Glomerular endothelial cell (primary cell): ENCODE measurements around the gene SCN4A. TPM values are rescaled to one million over a fixed set of nuclear protein-coding genes. Genes with fewer than 3 reads are reported as not detected.
A peak's percentile ranks its signal among the peaks of the same experiment; 100 is the strongest.
"Not testable (repeated sequence)": the region's sequence is repeated elsewhere in the genome, so short reads cannot be mapped to it uniquely, and the experiment has no call there.

Experiments
- DNase-seq: peaks from one replicate; pipeline ENCODE4 v3.0.0-alpha.2; 2011; ENCODE audit warnings: low read depth, low spot score; ENCODE audit errors: extremely low read depth
- total RNA-seq: library from RNA; depleted of rRNA; stranded (reverse); fragments of >200 nt; gene quantifications from 2 replicates; pipeline ENCODE4 v1.2.3, GENCODE V29; 2015

Gene SCN4A
- total RNA-seq, 1 donor from 2014 or later = not detected

GRCh38 chr17:63986821-63987220 lies 14.1 kb upstream of the SCN4A start:
- no peak for DNase-seq

DNA sequence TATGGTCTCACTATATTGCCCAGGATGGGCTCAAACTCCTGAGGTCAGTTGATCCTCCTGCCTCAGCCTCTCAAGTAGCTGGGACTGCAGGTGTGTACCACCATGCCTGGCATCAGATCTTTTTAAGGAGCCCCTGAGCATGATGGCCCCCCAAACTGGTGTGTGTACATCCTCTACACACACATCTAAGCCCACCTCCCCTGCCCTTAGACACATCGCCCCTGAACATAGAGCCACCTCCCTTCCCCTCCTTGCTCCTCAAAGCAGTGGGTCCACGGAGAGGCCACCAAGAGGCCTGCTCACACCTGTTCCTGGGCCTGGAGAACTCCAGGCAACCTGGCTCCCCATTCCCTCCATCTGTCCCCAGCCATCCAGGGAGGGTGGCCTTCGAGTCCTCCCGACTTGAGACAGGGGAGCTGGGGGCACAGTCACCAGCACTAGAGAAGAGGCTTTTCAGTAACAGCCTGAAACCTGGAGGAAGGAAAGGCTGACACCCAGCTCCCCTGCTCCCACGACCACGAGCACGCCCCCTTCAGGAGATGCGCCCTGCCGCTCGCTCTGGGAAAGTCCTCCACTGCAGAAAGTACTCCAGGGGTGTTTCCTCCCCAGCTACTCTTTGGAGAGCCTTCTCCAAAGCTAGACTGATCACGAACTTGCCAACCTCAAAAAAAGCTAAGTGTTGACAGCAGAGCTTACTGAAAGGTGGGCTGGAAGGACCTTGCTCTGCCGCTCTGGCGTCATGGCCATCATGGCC lies 12.8 kb upstream of the SCN4A start:
- DNase-seq = no peak

GRCh38 chr17:63984651-63985386 lies 12.1 kb upstream of the SCN4A start:
- peak; percentile 72 for DNase-seq

GRCh38 chr17:63984236-63984635 lies 11.5 kb upstream of the SCN4A start:
- no peak for DNase-seq

DNA sequence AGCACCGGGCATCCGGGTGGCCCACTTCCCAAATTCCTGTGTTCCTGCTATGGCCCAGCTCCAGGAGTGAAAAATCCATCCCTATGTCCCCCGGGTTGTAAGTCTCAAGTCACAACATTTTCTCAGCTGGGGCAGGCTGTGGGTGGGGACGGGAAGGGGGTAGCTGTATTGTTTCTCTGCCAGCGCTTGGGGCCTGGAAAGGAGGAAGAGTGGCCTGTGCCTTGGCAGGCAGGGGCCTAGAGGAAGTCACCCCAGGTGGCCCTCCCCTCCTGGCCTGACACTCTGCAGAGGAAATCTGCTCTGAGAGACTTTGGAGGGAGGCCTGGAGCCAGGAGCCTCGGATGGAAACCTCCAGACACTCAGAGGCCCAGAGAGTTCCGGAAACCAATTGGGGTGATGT lies 10.6 kb upstream of the SCN4A start:
- no peak for DNase-seq

DNA sequence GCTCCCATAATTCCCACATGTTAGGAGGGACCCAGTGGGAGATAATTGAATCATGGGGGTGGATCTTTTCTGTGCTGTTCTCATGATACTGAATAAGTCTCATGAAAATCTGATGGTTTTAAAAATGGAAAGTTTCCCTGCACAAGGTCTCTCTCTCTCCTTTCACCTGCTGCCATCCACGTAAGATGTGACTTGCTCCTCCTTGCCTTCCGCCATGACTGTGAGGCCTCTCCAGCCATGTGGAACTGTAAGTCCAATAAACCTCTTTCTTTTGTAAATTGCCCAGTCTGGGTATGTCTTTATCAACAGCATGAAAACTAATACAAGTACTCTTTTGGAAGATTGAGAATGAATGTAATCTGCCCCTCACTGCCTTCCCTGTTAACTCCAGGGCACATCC lies 9.9 kb upstream of the SCN4A start:
- DNase-seq = not testable (repeated sequence)

- DNase-seq = no peak
Observed at GRCh38 chr17:63978272-63979200, 5.8 kb upstream of the SCN4A start.

GRCh38 chr17:63976702-63977101 lies 4.0 kb upstream of the SCN4A start:
- no peak for DNase-seq

DNA sequence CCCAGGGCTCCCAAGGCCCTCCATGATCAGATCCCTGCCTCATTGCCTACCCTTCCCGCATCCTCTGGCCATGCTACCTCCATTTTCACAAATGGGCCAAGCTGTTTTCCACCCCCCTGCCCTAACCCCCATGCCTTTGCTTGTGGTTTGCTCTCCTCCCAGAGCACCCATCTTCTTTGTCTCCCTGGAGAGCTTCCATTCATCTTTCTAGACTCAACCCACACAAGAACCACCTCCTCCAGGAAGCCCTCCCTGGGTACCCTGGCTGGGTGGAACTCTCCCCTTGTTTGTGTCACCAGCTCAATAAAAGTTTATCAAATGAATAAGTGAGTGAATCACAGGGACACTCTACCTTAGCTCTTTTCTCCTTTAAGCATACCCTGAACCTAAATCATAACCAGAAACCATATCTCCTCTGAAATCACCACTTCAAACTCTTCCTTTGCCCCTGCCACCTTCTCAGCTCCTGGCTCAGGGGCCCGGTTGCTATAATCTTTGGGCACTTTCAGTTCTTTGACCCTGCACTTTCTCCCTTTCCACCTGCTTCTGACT lies 2.9 kb upstream of the SCN4A start:
- no peak for DNase-seq

DNA sequence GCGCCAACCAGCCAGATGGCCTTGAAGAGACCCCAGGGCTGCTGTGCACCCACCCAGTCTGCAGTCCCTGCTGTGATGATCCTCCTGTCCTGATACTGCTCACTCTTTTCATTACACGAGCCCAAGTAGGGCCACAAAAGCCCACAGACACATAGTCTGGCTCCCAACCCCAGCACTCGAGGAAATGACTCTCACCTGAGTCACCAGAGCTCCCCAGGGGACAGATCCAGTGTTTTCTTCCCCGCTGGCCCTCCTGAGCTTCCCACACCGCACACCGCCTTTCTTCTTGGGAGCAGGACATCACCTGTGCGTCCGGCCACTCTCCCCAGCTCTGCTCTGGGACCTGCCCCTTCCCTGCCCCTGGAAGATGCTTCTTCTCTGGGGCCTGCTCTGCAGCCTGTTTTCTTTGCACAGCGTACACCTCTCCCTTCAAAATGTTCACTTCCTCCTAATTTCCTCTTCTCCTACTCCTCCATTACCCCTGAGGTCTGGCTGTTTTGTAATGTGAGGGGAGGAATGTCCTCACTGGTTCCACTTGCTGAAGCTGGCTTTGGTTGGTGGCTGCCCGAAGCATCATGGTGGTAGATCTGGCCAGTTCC lies 2.0 kb upstream of the SCN4A start:
- no peak for DNase-seq

DNA sequence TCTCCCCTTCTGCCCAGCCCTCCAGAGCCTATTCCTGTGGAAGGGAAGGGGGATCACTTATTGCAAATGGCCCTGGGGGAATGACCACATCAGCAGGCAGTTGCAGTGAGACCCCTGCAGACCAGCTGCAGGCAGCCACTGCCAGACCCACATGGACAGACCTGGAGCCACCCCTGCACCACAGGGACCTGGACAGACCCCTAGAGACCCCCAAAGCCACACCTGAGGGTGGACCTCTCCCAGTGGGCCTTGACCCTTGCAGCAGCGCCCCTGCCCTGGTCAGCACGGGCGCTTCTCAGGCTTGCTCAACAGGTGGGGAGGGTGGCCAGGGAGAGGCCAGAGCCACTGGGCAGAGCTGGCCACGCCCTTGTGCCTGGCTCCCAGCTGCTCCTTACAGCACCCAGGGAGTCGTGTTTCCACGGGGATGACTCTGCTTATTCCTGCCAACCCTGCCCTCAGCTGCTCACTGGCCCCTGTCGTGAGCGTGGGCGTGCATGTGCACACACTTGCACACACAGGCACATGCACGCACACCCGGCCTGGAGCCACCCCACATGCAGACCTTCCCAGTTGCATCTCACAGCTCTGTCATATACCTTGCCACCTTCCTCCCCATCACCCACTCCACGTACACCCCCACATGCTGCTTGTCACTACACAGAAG lies 1.3 kb upstream of the SCN4A start:
- no peak for DNase-seq

- no peak for DNase-seq
Observed at GRCh38 chr17:63973247-63973646, 529 bp upstream of the SCN4A start.

DNA sequence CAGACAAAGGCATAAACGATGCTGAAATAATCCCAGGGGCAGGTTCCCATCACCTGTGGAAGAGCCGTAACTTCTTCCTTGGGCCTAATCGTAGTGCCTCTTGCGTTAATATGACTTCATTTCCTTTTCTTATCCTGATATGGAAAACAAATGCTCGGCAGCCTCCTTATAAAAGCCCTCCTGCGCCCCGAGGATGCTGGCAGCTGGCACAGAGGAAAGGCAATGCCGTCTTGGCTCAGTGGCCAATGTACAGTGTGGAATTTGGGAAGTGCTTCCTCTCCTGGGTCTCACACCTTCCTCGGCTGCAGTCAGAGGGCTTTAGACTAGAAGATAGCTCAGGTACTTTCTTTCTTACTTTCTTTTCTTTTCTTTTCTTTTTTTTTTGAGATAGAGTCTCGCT lies 3.4 kb downstream of the SCN4A start:
- no peak for DNase-seq

GRCh38 chr17:63967953-63968352 lies 4.8 kb downstream of the SCN4A start:
- no peak for DNase-seq

GRCh38 chr17:63966646-63967264 lies 6.0 kb downstream of the SCN4A start:
- no peak for DNase-seq

DNA sequence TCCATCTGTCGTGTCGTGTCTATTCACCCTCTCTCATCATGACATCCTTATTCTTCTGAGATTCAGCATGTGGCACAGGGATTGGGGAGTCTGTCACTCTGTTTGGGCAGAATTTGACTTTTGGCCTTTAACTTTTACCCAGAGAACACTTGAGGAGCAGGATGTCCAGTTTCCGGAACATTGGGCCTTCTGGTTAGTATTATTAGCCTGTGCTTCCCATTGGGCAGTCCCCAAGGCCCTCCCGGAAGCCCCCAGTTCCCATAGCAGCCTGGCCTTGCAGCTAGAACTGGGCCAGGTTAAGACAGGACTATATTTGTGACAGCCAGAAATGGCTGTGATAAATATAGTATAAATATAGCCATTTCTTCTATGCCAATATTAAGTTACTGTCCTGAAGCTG lies 9.6 kb downstream of the SCN4A start:
- no peak for DNase-seq

GRCh38 chr17:63962298-63962744 lies 10.4 kb downstream of the SCN4A start:
- no peak for DNase-seq

DNA sequence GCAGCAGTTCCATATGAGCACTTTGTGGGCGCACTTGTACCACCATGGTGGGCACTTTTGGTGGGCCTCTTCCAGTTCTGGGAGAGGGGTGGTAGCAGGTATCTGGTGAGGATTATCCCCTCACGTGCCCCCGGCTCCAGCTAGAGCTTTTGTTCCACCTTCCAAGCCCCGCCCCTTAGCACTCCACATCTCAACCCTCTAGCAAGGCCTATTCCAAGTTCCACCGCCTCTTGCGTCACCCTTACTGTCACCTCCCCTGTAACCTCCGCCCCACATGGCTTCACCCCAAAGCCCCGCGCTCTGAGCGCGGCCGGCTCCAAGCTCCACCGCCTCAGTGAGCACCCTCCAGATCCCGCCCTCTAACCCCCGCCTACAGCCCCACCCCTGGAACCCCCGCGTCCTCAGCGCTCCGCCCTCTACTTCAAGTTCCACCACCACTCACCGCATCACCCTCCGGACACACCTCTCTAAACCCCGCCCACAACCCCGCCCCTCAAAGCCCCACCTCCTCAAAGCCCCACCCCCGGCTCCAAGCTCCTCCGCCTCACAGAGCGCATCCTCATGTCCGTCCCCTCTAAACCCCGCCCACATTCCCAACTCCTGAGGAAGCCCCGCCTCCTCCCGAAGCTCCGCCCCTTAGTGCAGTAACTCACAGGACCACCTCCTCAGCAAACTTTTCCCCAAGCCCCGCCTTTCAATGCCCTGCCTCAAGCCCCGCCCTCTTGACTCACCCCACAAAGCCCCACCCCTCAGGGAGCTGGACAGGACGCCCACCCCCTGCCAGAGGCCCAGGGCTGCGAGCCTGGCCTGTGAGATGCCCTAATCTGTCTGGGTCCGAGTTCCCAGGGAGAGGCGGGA lies 11.1 kb downstream of the SCN4A start:
- DNase-seq = no peak

- no peak for DNase-seq
Observed at GRCh38 chr17:63960430-63960829, 12.3 kb downstream of the SCN4A start.
